Dendritic cell treated with granulocyte-macrophage colony-stimulating factor and Interleukin-4, amounts not matched to agents 40 ng/mL and 50 ng/mL, for 4 days (primary cell): ENCODE data around the gene PRAMEF26.
"Not testable (repeated sequence)": the region's sequence is repeated elsewhere in the genome, so short reads cannot be mapped to it uniquely, and the experiment has no call there.

Source experiments
- H3K27ac Mint-ChIP-seq: one replicate; pipeline ENCODE4 v1.8.0; 2022; ENCODE audit warnings: mild to moderate bottlenecking, mixed read lengths
- H3K27me3 Mint-ChIP-seq: one replicate; pipeline ENCODE4 v1.8.0; 2022; ENCODE audit warnings: mild to moderate bottlenecking, mixed read lengths
- H3K36me3 Mint-ChIP-seq: one replicate; pipeline ENCODE4 v1.8.0; 2022; ENCODE audit warnings: low read depth, mixed read lengths
- H3K4me1 Mint-ChIP-seq: one replicate; pipeline ENCODE4 v1.8.0; 2022; ENCODE audit warnings: low read depth, mixed read lengths
- H3K4me3 Mint-ChIP-seq: one replicate; pipeline ENCODE4 v1.8.0; 2022; ENCODE audit warnings: mild to moderate bottlenecking, moderate library complexity, mixed read lengths
- H3K9me3 Mint-ChIP-seq: one replicate; pipeline ENCODE4 v1.8.0; 2022; ENCODE audit warnings: mixed read lengths
- intact Hi-C: fragments of 100-400 bp; cut with micrococcal nuclease; formaldehyde crosslinking; loops from one replicate; pipeline ENCODE4 v1.15.0; 2022

The PRAMEF26 gene

GRCh38 chr1:13155909-13156308 is at the start of gene PRAMEF26:
Gene PRAMEF26, minus strand, starts transcription at chr1:13156009. Its CDS starts 2,914 bp downstream, at chr1:13153095.
- H3K27me3 Mint-ChIP-seq, H3K4me1 Mint-ChIP-seq: not testable (repeated sequence)

GRCh38 chr1:13201309-13201708 is 45.5 kb upstream of the PRAMEF26 start, which contains the start of gene PRAMEF13:
Gene PRAMEF13, minus strand, starts transcription at chr1:13201409. Its CDS starts 1,820 bp downstream, at chr1:13199589.
- H3K27me3 Mint-ChIP-seq, H3K4me3 Mint-ChIP-seq, intact Hi-C loops, H3K27ac Mint-ChIP-seq, H3K36me3 Mint-ChIP-seq, H3K4me1 Mint-ChIP-seq, H3K9me3 Mint-ChIP-seq: not testable (repeated sequence)

More at GRCh38 chr1:13155909-13156308, at the start of gene PRAMEF26:
- H3K4me3 Mint-ChIP-seq, intact Hi-C loops, H3K27ac Mint-ChIP-seq, H3K9me3 Mint-ChIP-seq, H3K36me3 Mint-ChIP-seq: not testable (repeated sequence)

GRCh38 chr1:13171548-13171947 is 15.7 kb upstream of the PRAMEF26 start, which contains the start of gene PRAMEF9:
Gene PRAMEF9, plus strand, starts transcription at chr1:13171848. Its CDS starts 3,433 bp downstream, at chr1:13175281.
- H3K36me3 Mint-ChIP-seq, H3K4me3 Mint-ChIP-seq, H3K9me3 Mint-ChIP-seq, H3K27ac Mint-ChIP-seq, intact Hi-C loops, H3K4me1 Mint-ChIP-seq, H3K27me3 Mint-ChIP-seq: not testable (repeated sequence)

GRCh38 chr1:13165531-13165930 is 9.7 kb upstream of the PRAMEF26 start, which contains the start of gene HNRNPCL4:
Gene HNRNPCL4, minus strand, starts transcription at chr1:13165631. Its CDS starts 164 bp downstream, at chr1:13165467.
- H3K9me3 Mint-ChIP-seq, H3K27ac Mint-ChIP-seq, H3K4me3 Mint-ChIP-seq, intact Hi-C loops, H3K36me3 Mint-ChIP-seq, H3K27me3 Mint-ChIP-seq, H3K4me1 Mint-ChIP-seq: not testable (repeated sequence)

GRCh38 chr1:13116754-13117153 is 39.1 kb downstream of the PRAMEF26 start, which contains the start of gene HNRNPCL2:
Gene HNRNPCL2, minus strand, starts transcription at chr1:13116854. Its CDS starts 454 bp downstream, at chr1:13116400.
- H3K36me3 Mint-ChIP-seq, H3K27ac Mint-ChIP-seq, H3K4me1 Mint-ChIP-seq, H3K9me3 Mint-ChIP-seq, H3K4me3 Mint-ChIP-seq, intact Hi-C loops, H3K27me3 Mint-ChIP-seq: not testable (repeated sequence)
